ENCODE measurements around the gene SUV39H2. TPM values are rescaled to one million over a fixed set of nuclear protein-coding genes. Genes with fewer than 3 reads are reported as not detected.

The SUV39H2 gene
- polyA plus RNA-seq = 1 to 10 TPM in 2 of 3 donors, not detected in 1; 2.6 to 5.0 TPM

- Mint-ChIP-seq H3K4me1 (peaks cover 20 to 29% of the 10 kb centered on the region in 2 donors), H3K27me3 (ENCODE audit: low read depth in 3 of 3) (peaks cover 0 to 11% (median 9%) of the 10 kb centered on the region in 3 donors), H3K36me3 (no peaks in the 10 kb centered on the region), H3K27ac (peak within 1 kb of the TSS; percentile 82 to 93 (median 85)), H3K4me3 (peak within 1 kb of the TSS; percentile 93 to 96 (median 94)), H3K9me3 (no peaks in the 10 kb centered on the region)
- peak; percentile 93 to 95 (median 94) for DNase-seq
Measured at GRCh38 chr10:14878266-14879123, at the start of gene SUV39H2. TSS of gene SUV39H2 (plus strand) at chr10:14878866. CDS start at chr10:14878889, 23 bp downstream.

GRCh38 chr10:14833106-14833505, 45.6 kb upstream of the SUV39H2 start:
- no peak overlapping the region for H3K4me3 Mint-ChIP-seq
- H3K36me3 Mint-ChIP-seq = peaks cover 8 to 12% (median 8%) of the 10 kb centered on the region in 3 donors
- DNase-seq = no peak
- H3K9me3 Mint-ChIP-seq = no peaks in the 10 kb centered on the region
- H3K4me1 Mint-ChIP-seq = peaks cover 12% of the 10 kb centered on the region in 2 donors
- peaks cover 3 to 6% (median 5%) of the 10 kb centered on the region in 3 donors for H3K27me3 Mint-ChIP-seq (ENCODE audit: low read depth in 3 of 3)
- H3K27ac Mint-ChIP-seq = no peak overlapping the region

- Mint-ChIP-seq H3K4me3 (no peak overlapping the region), H3K4me1 (peaks cover 25 to 36% of the 10 kb centered on the region in 2 donors), H3K27me3 (ENCODE audit: low read depth in 3 of 3) (peaks cover 6 to 9% (median 7%) of the 10 kb centered on the region in 3 donors), H3K36me3 (peaks cover 8 to 12% (median 11%) of the 10 kb centered on the region in 3 donors), H3K27ac (peak overlapping the region in 4 of 6 donors; percentile 3 to 29 (median 17)), H3K9me3 (no peaks in the 10 kb centered on the region)
- no peak for DNase-seq
Measured at GRCh38 chr10:14836208-14836607, 42.5 kb upstream of the SUV39H2 start.

- peaks cover 5 to 12% (median 11%) of the 10 kb centered on the region in 3 donors for H3K36me3 Mint-ChIP-seq
- peaks cover 25 to 36% of the 10 kb centered on the region in 2 donors for H3K4me1 Mint-ChIP-seq
- peak overlapping the region; percentile 87 to 97 (median 97) for H3K4me3 Mint-ChIP-seq
- DNase-seq = no peak
- peaks cover 6 to 9% (median 7%) of the 10 kb centered on the region in 3 donors for H3K27me3 Mint-ChIP-seq (ENCODE audit: low read depth in 3 of 3)
- H3K27ac Mint-ChIP-seq = peak overlapping the region; percentile 94 to 99 (median 98)
- no peaks in the 10 kb centered on the region for H3K9me3 Mint-ChIP-seq
Measured at GRCh38 chr10:14837003-14837756, 41.5 kb upstream of the SUV39H2 start.

- Mint-ChIP-seq H3K4me3 (peak within 1 kb of the TSS; percentile 87 to 97 (median 97)), H3K9me3 (no peaks in the 10 kb centered on the region), H3K4me1 (peaks cover 25 to 36% of the 10 kb centered on the region in 2 donors), H3K36me3 (peaks cover 0 to 9% (median 7%) of the 10 kb centered on the region in 3 donors), H3K27me3 (ENCODE audit: low read depth in 3 of 3) (peaks cover 6 to 9% (median 7%) of the 10 kb centered on the region in 3 donors), H3K27ac (peak within 1 kb of the TSS; percentile 94 to 99 (median 98))
- peak; percentile 99 for DNase-seq
Measured at GRCh38 chr10:14837757-14838581, 40.7 kb upstream of the SUV39H2 start, which contains the start of the genes CDNF, HSPA14 and MSANTD7. TSS of gene CDNF (minus strand) at chr10:14838037. CDS start at chr10:14837946, 91 bp downstream. TSS of gene HSPA14 (plus strand) at chr10:14838306. CDS start at chr10:14838403, 97 bp downstream. TSS of gene MSANTD7 (plus strand) at chr10:14838306. CDS start at chr10:14842285, 3,979 bp downstream.

GRCh38 chr10:14838582-14839304, 39.9 kb upstream of the SUV39H2 start:
- Mint-ChIP-seq H3K4me3 (peak overlapping the region; percentile 87 to 97 (median 97)), H3K36me3 (peaks cover 0 to 7% (median 5%) of the 10 kb centered on the region in 3 donors)

GRCh38 chr10:14839305-14839695, 39.4 kb upstream of the SUV39H2 start:
- Mint-ChIP-seq H3K36me3 (peaks cover 3 to 10% (median 4%) of the 10 kb centered on the region in 3 donors), H3K27me3 (ENCODE audit: low read depth in 3 of 3) (peaks cover 4 to 9% (median 6%) of the 10 kb centered on the region in 3 donors), H3K9me3 (no peaks in the 10 kb centered on the region), H3K4me3 (peak overlapping the region; percentile 87 to 97 (median 97)), H3K4me1 (peaks cover 25 to 36% of the 10 kb centered on the region in 2 donors), H3K27ac (peak overlapping the region in 5 of 6 donors; percentile 70 to 99 (median 94))
- DNase-seq = no peak

More at GRCh38 chr10:14838582-14839304, 39.9 kb upstream of the SUV39H2 start:
- Mint-ChIP-seq H3K27ac (peak overlapping the region; percentile 94 to 99 (median 98)), H3K4me1 (peaks cover 25 to 36% of the 10 kb centered on the region in 2 donors), H3K27me3 (ENCODE audit: low read depth in 3 of 3) (peaks cover 4 to 9% (median 6%) of the 10 kb centered on the region in 3 donors), H3K9me3 (no peaks in the 10 kb centered on the region)
- DNase-seq = peak; percentile 3 to 9 (median 8)

- H3K4me1 Mint-ChIP-seq = peaks cover 31 to 41% of the 10 kb centered on the region in 2 donors
- H3K4me3 Mint-ChIP-seq = peak overlapping the region in 4 of 5 donors; percentile 59 to 97 (median 92)
- H3K27me3 Mint-ChIP-seq (ENCODE audit: low read depth in 3 of 3) = peaks cover 4 to 9% (median 6%) of the 10 kb centered on the region in 3 donors
- peaks cover 5 to 11% (median 9%) of the 10 kb centered on the region in 3 donors for H3K36me3 Mint-ChIP-seq
- DNase-seq = no peak
- no peaks in the 10 kb centered on the region for H3K9me3 Mint-ChIP-seq
- H3K27ac Mint-ChIP-seq = peak overlapping the region in 2 of 6 donors; percentile 40 to 61
Measured at GRCh38 chr10:14840178-14840577, 38.5 kb upstream of the SUV39H2 start.

GRCh38 chr10:14843327-14843988, 35.2 kb upstream of the SUV39H2 start:
- peaks cover 5 to 11% (median 10%) of the 10 kb centered on the region in 3 donors for H3K36me3 Mint-ChIP-seq

GRCh38 chr10:14844948-14845347, 33.7 kb upstream of the SUV39H2 start:
- Mint-ChIP-seq H3K36me3 (peaks cover 5 to 18% (median 17%) of the 10 kb centered on the region in 3 donors), H3K4me3 (no peak overlapping the region), H3K9me3 (no peaks in the 10 kb centered on the region), H3K27me3 (ENCODE audit: low read depth in 3 of 3) (no peaks in the 10 kb centered on the region), H3K27ac (peak overlapping the region in 1 of 6 donors; percentile 44), H3K4me1 (peaks cover 10 to 24% of the 10 kb centered on the region in 2 donors)
- no peak for DNase-seq

More at GRCh38 chr10:14843327-14843988, 35.2 kb upstream of the SUV39H2 start:
- Mint-ChIP-seq H3K9me3 (no peaks in the 10 kb centered on the region), H3K27ac (no peak overlapping the region), H3K4me1 (peaks cover 18 to 37% of the 10 kb centered on the region in 2 donors), H3K27me3 (ENCODE audit: low read depth in 3 of 3) (peaks cover 0 to 3% (median 0%) of the 10 kb centered on the region in 3 donors), H3K4me3 (no peak overlapping the region)
- no peak for DNase-seq

- Mint-ChIP-seq H3K36me3 (peaks cover 26 to 35% (median 33%) of the 10 kb centered on the region in 3 donors), H3K27me3 (ENCODE audit: low read depth in 3 of 3) (no peaks in the 10 kb centered on the region), H3K4me1 (peaks cover 0 to 5% of the 10 kb centered on the region in 2 donors), H3K4me3 (no peak overlapping the region), H3K27ac (no peak overlapping the region), H3K9me3 (no peaks in the 10 kb centered on the region)
- no peak for DNase-seq
Measured at GRCh38 chr10:14852236-14852635, 26.4 kb upstream of the SUV39H2 start.

Measured in immature natural killer cell (primary cell).